H1 (cell line): Measurements from ENCODE around the gene CTBP2. TPM values are rescaled to one million over a fixed set of nuclear protein-coding genes. Genes with fewer than 3 reads are reported as not detected.

Experiments
- CBX8 ChIP-seq: fragments of 300-800, 300-1000 bp; sonication (generic); IDR thresholded peaks from 2 replicates; pipeline ENCODE4 v1.7.1; 2016; ENCODE audit warnings: low read depth, low read length, borderline replicate concordance
- CEBPB ChIP-seq: IDR thresholded peaks from 2 replicates; pipeline ENCODE4 v1.6.1; 2012; ENCODE audit warnings: low read depth, low read length
- FOSL1 ChIP-seq: IDR thresholded peaks from 2 replicates; pipeline ENCODE4 v1.6.1; 2011; ENCODE audit warnings: mild to moderate bottlenecking, low read depth, low read length, moderate library complexity; ENCODE audit not compliant: insufficient read depth
- RNF2 ChIP-seq: fragments of 200-900, 300-1000 bp; sonication (generic); IDR thresholded peaks from 2 replicates; pipeline ENCODE4 v1.7.1; 2016; ENCODE audit warnings: borderline replicate concordance, low read depth, mild to moderate bottlenecking, antibody characterized with exemption, low read length; ENCODE audit not compliant: poor library complexity, severe bottlenecking; ENCODE audit errors: missing control alignments
- polyA plus RNA-seq, 7 experiments: library from polyadenylated mRNA; depleted of rRNA in 3 of 7; stranded (reverse) in 5 of 7; unstranded in 2 of 7; fragments of >200 nt in 5 of 7; fragments of 200-250 nt in 2 of 7; gene quantifications; 1 replicate in 5 of 7; 2 replicates in 1 of 7; 4 replicates in 1 of 7; pipeline versions ENCODE4 v1.2.1 to v1.2.3, GENCODE V29; 2011 to 2013; ENCODE audit warnings: missing spikeins in 2 of 7, mixed read lengths in 2 of 7
- total RNA-seq: library from RNA; stranded (reverse); fragmentation: NEBNext Ultra II Directional; extraction: Animal tissue kit (Norgen Biotek cat#: 25700); gene quantifications from 2 replicates; pipeline ENCODE4 v1.2.1, GENCODE V29; 2021

The CTBP2 gene
- total and polyA plus RNA-seq, 2 of the 8 experiments (the other 6 are each of a cell fraction or from before 2014, with no cell fraction given), result 208 to 221 TPM

DNA sequence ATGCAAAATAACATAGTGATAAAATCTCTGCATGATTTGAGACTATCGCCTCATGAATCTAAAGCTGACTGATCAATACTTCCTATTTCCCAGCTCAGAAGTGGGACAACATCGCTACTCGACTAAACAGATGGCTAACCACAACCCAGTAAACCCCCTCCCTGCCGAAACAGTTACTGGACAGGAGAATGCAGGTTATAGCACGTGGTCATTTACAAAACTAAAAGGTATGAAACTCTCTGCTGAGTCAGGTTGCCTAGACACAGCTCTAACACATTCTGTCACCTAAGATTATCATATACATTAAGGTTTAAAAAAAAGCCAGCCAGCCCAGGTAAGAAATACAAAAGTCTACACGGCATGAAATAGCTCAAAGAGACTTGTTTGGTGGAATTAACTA is 64.0 kb downstream of the CTBP2 start (continued):
- TF ChIP-seq CEBPB, result no peak
- no peak for TF ChIP-seq CBX8
- no peak for TF ChIP-seq FOSL1
- TF ChIP-seq RNF2, result no peak
- TF ChIP-seq, all 59 proteins: peak for 0
